NCI-H1436 treated with DMSO at 0.1 percent for 48 hours (cell line): ENCODE results near the gene KLHL29.
A peak's percentile ranks its signal among the peaks of the same experiment; 100 is the strongest.

ENCODE experiments used
- DNase-seq: peaks from one replicate; lab custom pipeline; 2025; lab: John Stamatoyannopoulos, UW

Gene KLHL29

DNA sequence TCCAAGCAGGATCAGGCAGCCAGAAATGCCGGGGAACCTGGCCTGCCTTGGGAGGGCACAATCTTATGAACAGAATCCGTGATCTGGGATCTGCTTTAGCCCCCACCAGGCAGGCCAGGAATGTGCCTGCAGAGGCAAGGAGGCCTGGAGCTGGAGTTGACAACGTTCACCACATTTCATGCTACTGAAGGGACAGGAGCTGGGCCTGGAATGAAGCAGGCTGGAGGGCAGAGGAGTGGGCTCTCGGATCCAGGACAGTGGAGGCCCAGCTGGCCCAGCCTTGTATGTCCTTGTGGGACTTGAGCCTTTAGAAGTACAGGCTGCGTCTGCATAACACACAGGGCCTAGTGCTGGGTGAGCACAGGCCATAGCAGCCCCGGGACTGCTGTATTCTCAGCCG, 91.8 kb downstream of the KLHL29 start:
- no peak for DNase-seq

GRCh38 chr2:23477392-23477791, 92.4 kb downstream of the KLHL29 start:
- DNase-seq = no peak

- no peak for DNase-seq
Observed at GRCh38 chr2:23478087-23478932, 93.3 kb downstream of the KLHL29 start.

- no peak for DNase-seq
Observed at GRCh38 chr2:23478933-23479683, 94.1 kb downstream of the KLHL29 start.

DNA sequence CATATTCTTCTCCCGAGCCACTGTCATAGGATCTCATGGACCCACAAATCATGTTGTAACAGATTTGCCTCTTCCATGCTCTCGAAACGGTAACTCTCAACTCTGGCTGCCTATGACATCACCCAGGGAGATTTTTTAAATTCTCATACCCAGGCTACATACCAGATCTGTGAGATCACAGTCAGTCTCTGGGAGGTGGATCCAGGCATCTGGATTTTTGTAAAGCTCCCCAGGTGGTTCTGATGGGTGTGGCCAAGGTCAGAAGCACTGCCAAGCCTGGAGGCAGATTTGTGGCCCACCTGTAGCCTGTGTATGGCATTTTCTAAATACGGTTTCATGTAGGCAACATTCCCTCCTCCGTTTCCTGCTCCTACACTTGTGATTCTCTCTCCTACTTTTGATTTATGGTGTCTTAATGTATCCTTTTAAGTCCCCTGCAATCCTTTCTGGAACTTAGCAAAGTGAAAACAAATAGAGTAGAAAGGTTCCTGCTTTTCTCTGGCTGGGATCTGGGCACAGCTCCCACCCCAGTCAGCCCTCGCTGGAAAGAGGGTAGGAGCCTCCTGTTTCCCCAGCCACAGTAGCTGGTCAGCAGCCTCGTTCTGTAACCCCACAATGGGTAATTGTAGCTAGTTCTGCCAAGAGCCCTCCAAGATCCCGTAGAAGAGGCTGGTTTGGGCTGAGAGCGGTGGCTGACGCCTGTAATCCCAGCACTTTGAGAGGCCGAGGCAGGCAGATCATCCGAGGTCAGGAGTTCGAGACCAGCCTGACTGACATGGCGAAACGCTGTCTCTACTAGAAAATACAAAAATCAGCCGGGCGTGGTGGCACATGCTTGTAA, 96.2 kb downstream of the KLHL29 start:
- no peak for DNase-seq

GRCh38 chr2:23482188-23482587, 97.2 kb downstream of the KLHL29 start:
- DNase-seq = no peak

- DNase-seq = no peak
Observed at GRCh38 chr2:23482607-23483006, 97.6 kb downstream of the KLHL29 start.

DNA sequence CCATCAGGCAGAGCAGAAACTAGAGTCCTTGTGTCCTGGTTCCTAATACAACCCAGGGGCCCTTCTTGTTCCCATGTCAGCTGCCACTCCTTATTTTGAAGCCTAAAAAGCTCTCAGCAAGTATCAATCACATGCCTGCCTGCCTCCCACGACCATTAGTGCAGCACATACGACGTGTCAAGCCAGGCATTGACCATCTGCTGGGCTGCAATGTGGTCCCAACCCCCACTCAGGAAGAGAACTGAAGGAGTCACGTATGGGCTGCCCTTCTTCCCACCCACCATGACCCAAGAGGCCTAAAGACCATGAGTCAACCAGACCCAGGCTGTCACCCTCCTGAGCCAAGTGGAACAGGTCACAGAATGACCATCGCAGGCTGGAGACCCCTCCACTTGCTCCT, 98.8 kb downstream of the KLHL29 start:
- DNase-seq = no peak

DNA sequence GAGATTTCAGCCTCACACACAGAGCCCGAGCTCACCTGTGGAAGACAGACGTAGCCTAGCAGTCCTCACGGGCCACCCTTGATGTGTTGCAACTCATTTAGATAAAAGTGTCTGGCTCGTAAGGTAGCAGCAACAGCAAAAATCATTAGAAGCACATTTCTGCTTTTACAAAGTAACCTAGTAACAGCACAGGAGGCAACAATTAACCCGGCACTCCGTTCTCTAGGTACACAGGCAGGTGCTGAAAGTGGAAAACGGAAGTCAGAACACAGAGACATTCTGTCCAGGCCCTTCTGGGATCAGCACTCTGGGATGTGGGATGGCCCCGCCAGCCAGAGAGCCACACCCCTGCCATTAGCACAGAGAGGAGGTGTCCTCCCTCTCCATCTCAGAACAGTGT, 99.3 kb downstream of the KLHL29 start:
- DNase-seq = peak; percentile 33

- DNase-seq = no peak
Observed at GRCh38 chr2:23484767-23485166, 99.8 kb downstream of the KLHL29 start.

DNA sequence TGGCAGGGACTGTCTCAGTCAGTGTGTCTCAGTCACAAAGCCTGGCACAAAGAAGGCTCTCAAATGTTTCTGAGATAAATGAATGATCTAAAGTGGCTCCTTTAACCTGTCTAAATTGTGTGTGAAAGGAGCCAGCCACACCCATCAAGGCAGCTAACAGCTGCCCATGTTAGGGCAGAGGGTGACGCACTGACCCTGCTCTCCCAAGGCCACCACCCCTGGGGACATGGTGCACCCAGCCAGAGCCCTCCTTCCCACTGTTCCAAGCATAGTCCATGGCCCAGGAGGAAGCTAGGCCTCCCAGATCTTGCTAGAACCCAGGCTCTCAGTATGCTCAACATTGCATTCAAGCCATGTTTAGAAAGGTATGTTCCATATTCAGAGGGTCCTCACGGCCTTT, 100.3 kb downstream of the KLHL29 start:
- DNase-seq = no peak

DNA sequence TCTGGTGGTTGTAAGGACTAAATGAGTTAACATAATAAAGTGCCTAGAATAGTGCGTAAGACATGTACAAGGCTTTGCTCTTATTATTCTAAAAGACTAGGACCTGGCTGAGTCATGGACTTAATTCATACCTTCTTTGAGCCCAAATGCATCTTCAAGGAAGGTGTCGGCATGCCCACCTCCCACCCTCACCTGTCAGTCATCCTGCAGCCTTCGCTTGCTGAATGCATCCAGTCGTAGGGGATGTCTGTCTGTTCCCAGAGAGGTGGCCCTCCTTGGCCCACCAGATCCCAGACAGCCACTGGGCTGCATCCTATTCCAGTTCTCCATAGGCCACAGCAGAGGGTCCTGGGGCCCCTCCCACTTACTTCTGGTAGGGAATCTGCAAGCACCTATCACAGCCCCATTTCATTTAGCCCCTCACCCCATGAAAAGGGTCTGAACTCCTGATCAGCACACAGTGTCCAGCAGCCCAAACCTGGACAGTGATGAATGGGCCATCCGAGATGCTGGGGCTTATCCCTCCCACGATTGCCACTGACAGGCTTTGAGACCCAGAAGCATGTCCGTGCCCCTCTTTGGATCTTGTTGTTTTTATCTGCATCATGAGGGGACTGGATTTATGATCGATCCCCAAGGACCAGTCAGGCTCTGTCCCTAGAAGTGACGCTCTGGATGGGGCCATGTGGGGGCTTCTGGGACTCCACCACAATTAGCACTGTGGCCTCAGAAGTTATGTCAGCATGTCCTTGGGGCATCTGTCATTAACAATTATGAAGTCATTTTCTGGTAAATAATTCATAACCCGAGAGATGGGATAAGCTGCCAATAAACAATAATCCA, 101.1 kb downstream of the KLHL29 start:
- DNase-seq = no peak

DNA sequence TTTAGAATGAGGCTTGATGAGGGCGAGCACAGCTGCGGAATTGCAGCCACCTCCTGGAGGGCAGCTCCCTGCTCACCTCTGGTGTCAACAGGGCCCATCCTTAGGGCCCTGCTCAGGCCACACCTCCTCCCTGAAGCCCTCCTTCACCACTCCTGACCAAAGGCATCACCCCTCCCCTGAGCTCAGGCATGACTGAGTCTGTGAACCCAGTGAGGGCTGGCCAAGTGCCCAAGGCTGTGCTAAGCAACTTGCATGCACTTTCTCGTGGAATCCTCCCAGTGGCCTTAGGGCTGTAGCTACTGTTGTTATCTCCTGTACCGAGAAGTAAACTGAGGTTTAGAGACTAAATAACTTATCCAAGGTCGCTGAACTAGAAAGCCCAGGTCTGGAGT, 101.7 kb downstream of the KLHL29 start:
- no peak for DNase-seq

DNA sequence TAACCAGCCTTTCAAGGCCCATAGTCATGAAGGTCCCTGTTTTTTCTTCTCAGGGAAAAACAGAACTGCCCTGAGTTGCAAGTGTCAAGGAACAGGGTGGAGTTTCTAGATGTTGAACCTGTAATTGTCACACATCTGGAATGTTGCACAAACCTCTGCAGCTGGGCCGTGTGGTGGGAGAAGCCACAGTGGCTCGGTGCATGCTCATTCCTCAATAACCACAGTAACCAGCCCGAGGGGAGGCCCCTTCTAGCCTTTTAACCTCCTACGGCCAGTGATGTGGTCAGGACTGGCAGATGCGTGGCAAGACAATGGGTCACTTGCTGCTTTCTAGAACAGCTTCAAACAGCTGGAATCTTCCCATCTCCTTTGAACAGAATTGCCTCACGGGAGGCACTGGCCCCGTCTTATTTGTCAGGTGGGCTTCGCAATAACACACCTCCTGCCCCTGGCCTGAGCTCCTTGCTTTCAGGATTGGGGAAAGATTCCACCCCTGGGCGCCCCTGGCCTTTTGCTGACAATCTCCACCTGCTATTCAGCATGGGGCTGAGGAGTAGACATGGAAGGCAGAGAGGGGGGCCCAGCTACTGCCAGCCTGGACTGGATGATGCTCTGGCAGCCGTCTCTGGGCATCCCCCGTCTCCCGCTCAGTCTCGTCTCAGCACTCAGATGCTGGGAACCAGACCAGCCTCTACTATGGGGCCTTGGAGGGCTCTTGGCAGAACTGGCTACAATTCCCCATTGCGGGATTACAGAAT, 102.9 kb downstream of the KLHL29 start:
- no peak for DNase-seq

GRCh38 chr2:23488584-23488983, 103.6 kb downstream of the KLHL29 start:
- DNase-seq = no peak

DNA sequence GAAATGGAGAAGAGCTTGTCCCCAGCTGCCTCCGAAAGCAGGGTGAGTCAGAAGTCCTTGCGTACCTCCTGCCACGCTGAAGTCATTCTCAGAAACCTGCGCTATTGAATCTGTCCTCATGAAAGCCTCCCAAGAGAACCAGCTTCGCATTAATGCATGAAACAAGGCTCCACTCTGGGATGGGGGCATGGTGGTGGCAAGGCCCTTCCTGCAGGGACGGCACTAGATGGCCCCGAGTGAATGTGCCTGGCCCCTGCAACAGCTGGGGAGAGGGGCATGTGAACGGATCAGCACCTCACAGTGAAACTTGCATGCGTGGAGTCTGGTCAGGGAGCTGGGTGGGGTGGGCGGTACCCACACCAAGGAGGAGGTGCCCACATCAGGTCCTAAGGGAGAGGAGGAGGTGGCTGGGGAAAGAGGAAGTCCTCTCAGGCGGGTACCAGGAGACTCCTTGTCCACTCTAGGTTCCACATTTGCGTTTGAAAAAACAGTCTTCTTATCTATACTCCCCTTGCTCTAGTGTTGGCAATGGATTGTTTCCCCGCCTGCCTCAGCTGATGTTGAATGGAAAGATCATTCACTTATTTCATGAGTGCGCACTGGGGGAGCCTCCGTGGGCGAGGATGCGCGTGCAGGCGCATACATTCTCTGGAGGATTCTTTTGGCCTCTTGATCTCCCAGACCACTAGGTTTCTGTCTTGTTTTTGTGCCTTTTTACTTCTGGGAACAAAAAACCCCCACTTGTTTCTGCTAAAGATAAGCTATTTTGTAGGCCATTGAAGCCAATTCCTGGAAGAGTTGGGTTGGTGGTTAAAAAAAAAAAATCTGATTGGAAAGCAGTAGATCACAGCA, 104.7 kb downstream of the KLHL29 start:
- DNase-seq = no peak

- DNase-seq = no peak
Observed at GRCh38 chr2:23491591-23492336, 106.8 kb downstream of the KLHL29 start.

- DNase-seq = no peak
Observed at GRCh38 chr2:23492337-23492675, 107.3 kb downstream of the KLHL29 start.

DNA sequence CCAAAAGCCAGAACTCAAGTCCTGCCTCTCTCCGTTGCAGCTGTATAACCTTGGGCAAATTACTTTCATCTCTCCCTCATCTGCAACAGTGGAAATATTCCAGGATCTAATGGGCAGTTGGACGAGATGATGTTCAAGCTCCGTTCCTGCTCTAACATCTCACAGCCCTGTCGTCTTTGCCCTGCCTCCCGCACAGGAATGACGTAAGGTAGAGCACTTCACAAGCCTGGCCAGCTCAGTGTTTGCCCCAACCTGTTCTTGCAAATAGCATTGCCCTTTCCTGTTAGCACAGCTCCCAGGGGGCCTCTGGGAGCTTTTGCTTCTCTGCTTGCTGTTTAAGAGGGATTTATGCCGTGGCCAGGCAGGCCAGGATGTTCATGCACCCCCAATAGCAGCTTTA, 107.9 kb downstream of the KLHL29 start:
- DNase-seq = peak; percentile 81
